Measurements from ENCODE around the gene ESR2. TPM values are rescaled to one million over a fixed set of nuclear protein-coding genes. Genes with fewer than 3 reads are reported as not detected.

ESR2 gene
- total RNA-seq, 6 experiments from 2014 or later, result not detected

GRCh38 chr14:64061115-64061514, 233.1 kb downstream of the ESR2 start:
- no peak for DNase-seq
- peaks cover 7% of the 10 kb centered on the region; the same call in 1 of the 2 replicates for H3K4me1 Mint-ChIP-seq (ENCODE audit: low read depth)
- no peaks in the 10 kb centered on the region for H3K27me3 Mint-ChIP-seq (ENCODE audit: insufficient read depth)
- H3K4me3 Mint-ChIP-seq, result no peak overlapping the region
- H3K36me3 Mint-ChIP-seq (ENCODE audit: low read depth), result no peaks in the 10 kb centered on the region
- no peaks in the 10 kb centered on the region for H3K9me3 Mint-ChIP-seq
- H3K27ac Mint-ChIP-seq, result no peak overlapping the region
- no peak for TF ChIP-seq CTCF (IDR thresholded peaks at IDR 0.05)

DNA sequence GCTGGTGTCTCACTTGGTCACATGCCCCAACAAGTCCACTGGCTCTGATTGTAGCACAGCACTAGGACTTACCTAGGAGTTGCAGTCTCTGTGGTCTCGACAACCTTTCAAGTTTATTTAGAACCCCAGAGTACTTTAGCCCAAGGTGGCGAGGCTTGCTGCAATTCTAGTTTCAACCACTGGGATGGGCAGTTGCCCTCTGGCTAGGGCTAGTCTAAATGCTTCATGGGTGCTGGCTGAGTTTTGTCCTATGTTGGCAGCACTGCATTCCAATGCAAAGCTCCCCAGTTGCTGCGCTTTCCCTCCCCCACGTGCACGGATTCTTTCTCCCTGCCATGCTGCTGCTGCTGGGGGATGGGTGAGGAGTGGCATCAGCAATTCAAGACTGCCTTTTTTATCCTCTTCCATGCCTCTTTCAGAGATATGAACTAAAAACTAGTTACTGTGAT, 233.5 kb downstream of the ESR2 start:
- no peak overlapping the region for H3K4me3 Mint-ChIP-seq
- no peaks in the 10 kb centered on the region for H3K36me3 Mint-ChIP-seq (ENCODE audit: low read depth)
- no peaks in the 10 kb centered on the region for H3K9me3 Mint-ChIP-seq

GRCh38 chr14:64060199-64060545, 234.0 kb downstream of the ESR2 start:
- no peak for DNase-seq
- no peak for TF ChIP-seq CTCF (IDR thresholded peaks at IDR 0.05)
- no peaks in the 10 kb centered on the region for H3K36me3 Mint-ChIP-seq (ENCODE audit: low read depth)
- H3K27me3 Mint-ChIP-seq (ENCODE audit: insufficient read depth), result no peaks in the 10 kb centered on the region
- H3K9me3 Mint-ChIP-seq, result no peaks in the 10 kb centered on the region
- H3K4me1 Mint-ChIP-seq (ENCODE audit: low read depth), result peaks cover 7% of the 10 kb centered on the region; the same call in 1 of the 2 replicates
- H3K27ac Mint-ChIP-seq, result no peak overlapping the region
- H3K4me3 Mint-ChIP-seq, result no peak overlapping the region

More for the DNA sequence above, 233.5 kb downstream of the ESR2 start:
- no peaks in the 10 kb centered on the region for H3K27me3 Mint-ChIP-seq (ENCODE audit: insufficient read depth)
- DNase-seq, result no peak
- peaks cover 7% of the 10 kb centered on the region; the same call in 1 of the 2 replicates for H3K4me1 Mint-ChIP-seq (ENCODE audit: low read depth)
- peak; percentile 81 for TF ChIP-seq CTCF (IDR thresholded peaks at IDR 0.05)
- H3K27ac Mint-ChIP-seq, result no peak overlapping the region

- TF ChIP-seq CTCF (IDR thresholded peaks at IDR 0.05), result no peak
- no peak for DNase-seq
- H3K4me1 Mint-ChIP-seq (ENCODE audit: low read depth), result peaks cover 12% of the 10 kb centered on the region; the same call in 1 of the 2 replicates
- H3K4me3 Mint-ChIP-seq, result no peak overlapping the region
- no peaks in the 10 kb centered on the region for H3K36me3 Mint-ChIP-seq (ENCODE audit: low read depth)
- no peaks in the 10 kb centered on the region for H3K27me3 Mint-ChIP-seq (ENCODE audit: insufficient read depth)
- H3K9me3 Mint-ChIP-seq, result no peaks in the 10 kb centered on the region
- no peak overlapping the region for H3K27ac Mint-ChIP-seq
Observed at GRCh38 chr14:64059454-64060198, 234.5 kb downstream of the ESR2 start.

GRCh38 chr14:64053694-64054669, 240.2 kb downstream of the ESR2 start:
- Mint-ChIP-seq H3K4me3 (no peak overlapping the region), H3K4me1 (ENCODE audit: low read depth) (peaks cover 22% of the 10 kb centered on the region), H3K9me3 (no peaks in the 10 kb centered on the region), H3K27ac (no peak overlapping the region), H3K36me3 (ENCODE audit: low read depth) (peaks cover 4% of the 10 kb centered on the region; the same call in 1 of the 2 replicates), H3K27me3 (ENCODE audit: insufficient read depth) (no peaks in the 10 kb centered on the region; the same call in 1 of the 2 replicates)
- DNase-seq, result no peak
- no peak for TF ChIP-seq CTCF (IDR thresholded peaks at IDR 0.05)
